Measurements from ENCODE around the gene MATCAP1.

Gene MATCAP1

DNA sequence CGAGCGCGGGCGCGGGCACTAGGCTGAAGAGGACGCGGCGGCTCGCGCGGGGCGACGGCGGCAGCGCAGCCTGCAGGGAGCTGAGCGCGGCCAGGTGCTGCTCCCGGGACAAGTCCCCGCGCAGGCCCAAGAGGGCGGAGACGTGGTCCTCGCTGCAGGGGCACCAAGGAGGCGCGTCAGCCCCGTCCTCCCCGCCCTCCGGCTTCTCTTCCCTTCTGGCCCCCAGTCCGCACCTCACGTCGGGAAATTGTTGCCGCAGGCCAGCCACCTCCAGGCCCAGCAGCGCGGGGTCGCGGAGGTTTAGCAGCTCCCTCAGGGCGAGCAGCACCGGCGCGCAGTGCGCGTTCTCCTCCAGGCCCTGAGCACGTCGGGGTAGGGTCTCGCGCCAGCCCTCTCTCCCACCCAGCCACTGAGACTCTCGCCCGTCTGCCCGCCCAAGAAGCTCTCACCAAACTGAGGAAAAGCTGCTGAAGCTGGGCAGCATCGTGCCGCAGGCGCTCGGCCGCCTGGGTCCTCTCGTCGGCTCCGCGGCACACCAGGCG is 761 bp upstream of the MATCAP1 start:
- no peak for DNase-seq (ENCODE audit: low read depth in 1 of 2, low spot score in 1 of 2)
- Histone ChIP-seq H3K4me3 (replicated peaks; ENCODE audit: insufficient read depth, low read length) (peak overlapping the region; percentile 96), H3K27ac (replicated peaks) (no peak overlapping the region), H3K27me3 (ENCODE audit: insufficient read depth, poor library complexity, severe bottlenecking) (peaks cover 7% of the 10 kb centered on the region)
- TF ChIP-seq REST (IDR thresholded peaks at IDR 0.05; ENCODE audit: insufficient replicate concordance, low read depth) (no peak), GABPA (IDR thresholded peaks at IDR 0.05; ENCODE audit: low read depth) (no peak), SPI1 (IDR thresholded peaks at IDR 0.05; ENCODE audit: borderline replicate concordance, low read depth) (no peak), POLR2AphosphoS5 (IDR thresholded peaks at IDR 0.05; ENCODE audit: low read depth) (no peak), CTCF (IDR thresholded peaks at IDR 0.05; ENCODE audit: insufficient read depth, low read length) (no peak)

DNA sequence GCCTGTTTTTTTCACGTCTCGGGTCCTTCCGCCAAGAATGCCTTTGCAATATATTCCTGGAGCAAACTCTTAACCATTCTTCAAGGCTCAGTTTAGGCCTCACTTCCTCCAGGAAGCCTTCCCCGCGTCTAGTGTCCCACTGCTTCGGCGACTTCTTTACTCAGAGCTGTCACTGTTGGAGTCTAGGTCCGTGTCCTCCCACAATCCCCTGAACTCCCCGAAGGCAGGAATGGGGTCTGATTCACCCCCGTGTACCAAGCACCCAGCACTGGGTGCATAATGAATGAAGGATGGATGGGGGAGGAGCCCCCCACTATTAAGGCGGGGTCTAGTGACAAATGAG is 508 bp downstream of the MATCAP1 start:
- DNase-seq (ENCODE audit: low read depth in 1 of 2, low spot score in 1 of 2), result no peak
- H3K4me3 ChIP-seq (replicated peaks; ENCODE audit: insufficient read depth, low read length), result peak overlapping the region; percentile 96
- TF ChIP-seq GABPA (IDR thresholded peaks at IDR 0.05; ENCODE audit: low read depth) (no peak), REST (IDR thresholded peaks at IDR 0.05; ENCODE audit: insufficient replicate concordance, low read depth) (no peak)
- H3K27ac ChIP-seq (replicated peaks), result peak overlapping the region; percentile 7; the same call in 1 of the 2 replicates
- peaks cover 7% of the 10 kb centered on the region for H3K27me3 ChIP-seq (ENCODE audit: insufficient read depth, poor library complexity, severe bottlenecking)

DNA sequence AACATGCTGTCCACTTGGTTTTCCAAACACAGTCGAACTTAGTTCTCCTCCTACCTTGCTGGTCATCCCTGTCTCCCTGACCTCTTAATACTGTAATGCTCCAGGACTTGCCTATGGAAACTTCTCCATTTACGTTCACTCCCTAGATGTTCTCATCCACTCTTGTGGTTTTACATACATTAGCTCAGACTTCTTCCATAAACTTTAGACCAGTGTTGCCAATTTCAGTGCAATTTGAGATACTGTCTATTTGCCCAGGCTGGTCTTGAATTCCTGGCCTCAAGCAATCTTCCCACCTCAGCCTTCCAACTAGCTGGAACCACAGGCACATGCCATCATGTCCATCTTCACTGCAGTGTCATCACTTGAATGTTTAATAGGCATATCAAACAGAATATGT is 1.5 kb downstream of the MATCAP1 start:
- Histone ChIP-seq H3K27ac (replicated peaks) (no peak overlapping the region), H3K27me3 (ENCODE audit: insufficient read depth, poor library complexity, severe bottlenecking) (peaks cover 10% of the 10 kb centered on the region), H3K4me3 (replicated peaks; ENCODE audit: insufficient read depth, low read length) (peak overlapping the region; percentile 96; the same call in 1 of the 2 replicates)
- no peak for DNase-seq (ENCODE audit: low read depth in 1 of 2, low spot score in 1 of 2)
- TF ChIP-seq SPI1 (IDR thresholded peaks at IDR 0.05; ENCODE audit: borderline replicate concordance, low read depth), result no peak
- no peak for TF ChIP-seq POLR2AphosphoS5 (IDR thresholded peaks at IDR 0.05; ENCODE audit: low read depth)
- no peak for TF ChIP-seq REST (IDR thresholded peaks at IDR 0.05; ENCODE audit: insufficient replicate concordance, low read depth)

- TF ChIP-seq SPI1 (IDR thresholded peaks at IDR 0.05; ENCODE audit: borderline replicate concordance, low read depth) (no peak), GABPA (IDR thresholded peaks at IDR 0.05; ENCODE audit: low read depth) (no peak), POLR2AphosphoS5 (IDR thresholded peaks at IDR 0.05; ENCODE audit: low read depth) (no peak), REST (IDR thresholded peaks at IDR 0.05; ENCODE audit: insufficient replicate concordance, low read depth) (no peak), CTCF (IDR thresholded peaks at IDR 0.05; ENCODE audit: insufficient read depth, low read length) (no peak)
- Histone ChIP-seq H3K27me3 (ENCODE audit: insufficient read depth, poor library complexity, severe bottlenecking) (peaks cover 10% of the 10 kb centered on the region), H3K4me3 (replicated peaks; ENCODE audit: insufficient read depth, low read length) (no peak overlapping the region), H3K27ac (replicated peaks) (no peak overlapping the region)
- no peak for DNase-seq (ENCODE audit: low read depth in 1 of 2, low spot score in 1 of 2)
Observed at GRCh38 chr16:67181346-67181745, 2.4 kb downstream of the MATCAP1 start.

Data from HL-60 (cell line).